Right lobe of liver (tissue), 6 donors: ENCODE data around the gene CXCL12. TPM values are rescaled to one million over a fixed set of nuclear protein-coding genes. Genes with fewer than 3 reads are reported as not detected.

Source experiments
- ATAC-seq, 4 donors: fragments of 200-7000 bp; cut with Tn5 transposase; one replicate each; pipeline ENCODE4 v1.9.1; 2020; ENCODE audit warnings: mild to moderate bottlenecking in 4 of 4, moderate library complexity in 4 of 4
- DNase-seq, 3 donors: peaks; one replicate each; pipeline ENCODE4 v3.0.0-alpha.2; 2020
- H3K27ac ChIP-seq, 3 donors: fragments of 200-600 bp; one replicate each; pipeline ENCODE4 v1.8.0; 2022
- H3K27me3 ChIP-seq, 2 donors: fragments of 200-600 bp; one replicate each; pipeline ENCODE4 v1.8.0; 2022
- H3K36me3 ChIP-seq, 4 donors: fragments of 200-600 bp; sonication (generic) in 1 of 4; one replicate each; pipeline versions ENCODE4 v1.5.1 to v1.8.0; 2017 to 2022; ENCODE audit warnings: control low read depth in 1 of 4
- H3K4me1 ChIP-seq, 4 donors: fragments of 200-600 bp; sonication (generic) in 1 of 4; one replicate each; pipeline versions ENCODE4 v1.5.1 to v1.8.0; 2017 to 2022; ENCODE audit warnings: control low read depth in 1 of 4
- H3K4me3 ChIP-seq, 3 donors: fragments of 200-600 bp; one replicate each; pipeline ENCODE4 v1.8.0; 2022
- H3K9me3 ChIP-seq, 4 donors: fragments of 200-600 bp; sonication (generic) in 1 of 4; one replicate each; pipeline versions ENCODE4 v1.5.1 to v1.8.0; 2017 to 2022; ENCODE audit warnings: control low read depth in 1 of 4
- CTCF ChIP-seq, 4 donors: fragments of 200-600 bp in 3 of 4; fragments of 450-650 bp in 1 of 4; IDR thresholded peaks; one replicate each; pipeline versions ENCODE4 v1.5.1 to v1.8.0; 2016 to 2022; ENCODE audit warnings: antibody characterized with exemption in 4 of 4, mild to moderate bottlenecking in 2 of 4
- POLR2A ChIP-seq: fragments of 450-650 bp; IDR thresholded peaks from one replicate; pipeline ENCODE4 v1.6.1; 2017; ENCODE audit warnings: antibody characterized with exemption, mild to moderate bottlenecking
- WGBS: methylation state at CpG from one replicate; pipeline ENCODE4 v1.1.6; 2018; ENCODE audit warnings: low coverage, low lambda C conversion rate; ENCODE audit not compliant: insufficient coverage; ENCODE audit errors: missing lambda C conversion rate; 5-methylcytosine and 5-hydroxymethylcytosine counted together
- intact Hi-C, 2 donors: fragments of 100-400 bp; cut with DNase I; formaldehyde crosslinking; loops; one replicate each; pipeline versions ENCODE4 v1.11.2 to v1.14.1; 2022
- total RNA-seq, 6 experiments: library from RNA; depleted of rRNA in 2 of 6; stranded (reverse); fragments of >200 nt in 2 of 6; fragmentation: NEBNext Ultra II Directional in 3 of 6; extraction: Animal tissue kit (Norgen Biotek cat#: 25700) in 3 of 6; gene quantifications; one replicate each; pipeline versions ENCODE4 v1.1.0 to v1.2.4, GENCODE V29; 2016 to 2023
- donor health status: DM: no; HTN: yes; CAD: no.
- donor health status: DM: no; HTN: no; CAD: no.
- donor health status: DM: no; HTN: no; CAD: no.
- donor health status: DM: no; HTN: yes; CAD: no.
- donor health status: DM: no; HTN: yes; CAD: no.

CXCL12 gene
- total RNA-seq, 6 experiments from 2014 or later = 17.5 to 116 (median 65.3) TPM

- DNase-seq (no peak), ATAC-seq (no peak)
- H3K27ac ChIP-seq = no peak overlapping the region
- no peaks in the 10 kb centered on the region for H3K9me3 ChIP-seq
- TF ChIP-seq CTCF (IDR thresholded peaks at IDR 0.05) (no peak), POLR2A (no peak)
- no peaks in the 10 kb centered on the region for H3K27me3 ChIP-seq
- intact Hi-C loops = no loop called here
- 83% methylated on average over 2 of the region's 3 CpGs for WGBS
- H3K36me3 ChIP-seq = no peaks in the 10 kb centered on the region
- no peaks in the 10 kb centered on the region for H3K4me1 ChIP-seq
- H3K4me3 ChIP-seq = no peak overlapping the region
Measured at GRCh38 chr10:44355630-44356029, 29.3 kb downstream of the CXCL12 start.

- no peak for ATAC-seq
- DNase-seq = no peak
- Histone ChIP-seq H3K36me3 (no peaks in the 10 kb centered on the region), H3K4me3 (no peak overlapping the region), H3K27me3 (no peaks in the 10 kb centered on the region), H3K9me3 (no peaks in the 10 kb centered on the region), H3K27ac (no peak overlapping the region), H3K4me1 (no peaks in the 10 kb centered on the region)
- WGBS = 43% methylated on average over 2 of the region's 2 CpGs
- intact Hi-C loops = no loop called here
- no peak for TF ChIP-seq CTCF (IDR thresholded peaks at IDR 0.05)
- TF ChIP-seq POLR2A = no peak
Measured at GRCh38 chr10:44354771-44355170, 30.1 kb downstream of the CXCL12 start.

GRCh38 chr10:44353721-44354120 lies 31.2 kb downstream of the CXCL12 start:
- no peaks in the 10 kb centered on the region for H3K4me1 ChIP-seq
- TF ChIP-seq POLR2A = no peak
- no peak for TF ChIP-seq CTCF (IDR thresholded peaks at IDR 0.05)
- no peak for DNase-seq
- 89% methylated on average over 3 of the region's 7 CpGs for WGBS
- intact Hi-C loops = no loop called here
- no peak overlapping the region for H3K27ac ChIP-seq
- H3K36me3 ChIP-seq = no peaks in the 10 kb centered on the region
- no peaks in the 10 kb centered on the region for H3K9me3 ChIP-seq
- H3K4me3 ChIP-seq = no peak overlapping the region
- H3K27me3 ChIP-seq = no peaks in the 10 kb centered on the region
- no peak for ATAC-seq

- H3K27ac ChIP-seq = no peak overlapping the region
- intact Hi-C loops = no loop called here
- TF ChIP-seq CTCF (IDR thresholded peaks at IDR 0.05) (no peak), POLR2A (no peak)
Measured at GRCh38 chr10:44353128-44353390, 31.8 kb downstream of the CXCL12 start.

More at GRCh38 chr10:44353128-44353390, 31.8 kb downstream of the CXCL12 start:
- Histone ChIP-seq H3K4me1 (no peaks in the 10 kb centered on the region), H3K36me3 (no peaks in the 10 kb centered on the region), H3K4me3 (no peak overlapping the region), H3K27me3 (no peaks in the 10 kb centered on the region), H3K9me3 (no peaks in the 10 kb centered on the region)
- WGBS = 50% methylated on average over 1 of the region's 4 CpGs
- no peak for ATAC-seq
- no peak for DNase-seq
